CD4-positive, alpha-beta T cell treated with Interleukin-15 for 4 hours (primary cell): Measurements from ENCODE around the gene UCHL3.

Experiments
- DNase-seq: peaks from one replicate; pipeline ENCODE4 v3.0.0-alpha.2; 2020; ENCODE audit warnings: low spot score

UCHL3 gene

GRCh38 chr13:75633285-75633684 lies 83.7 kb downstream of the UCHL3 start:
- DNase-seq, result no peak

DNA sequence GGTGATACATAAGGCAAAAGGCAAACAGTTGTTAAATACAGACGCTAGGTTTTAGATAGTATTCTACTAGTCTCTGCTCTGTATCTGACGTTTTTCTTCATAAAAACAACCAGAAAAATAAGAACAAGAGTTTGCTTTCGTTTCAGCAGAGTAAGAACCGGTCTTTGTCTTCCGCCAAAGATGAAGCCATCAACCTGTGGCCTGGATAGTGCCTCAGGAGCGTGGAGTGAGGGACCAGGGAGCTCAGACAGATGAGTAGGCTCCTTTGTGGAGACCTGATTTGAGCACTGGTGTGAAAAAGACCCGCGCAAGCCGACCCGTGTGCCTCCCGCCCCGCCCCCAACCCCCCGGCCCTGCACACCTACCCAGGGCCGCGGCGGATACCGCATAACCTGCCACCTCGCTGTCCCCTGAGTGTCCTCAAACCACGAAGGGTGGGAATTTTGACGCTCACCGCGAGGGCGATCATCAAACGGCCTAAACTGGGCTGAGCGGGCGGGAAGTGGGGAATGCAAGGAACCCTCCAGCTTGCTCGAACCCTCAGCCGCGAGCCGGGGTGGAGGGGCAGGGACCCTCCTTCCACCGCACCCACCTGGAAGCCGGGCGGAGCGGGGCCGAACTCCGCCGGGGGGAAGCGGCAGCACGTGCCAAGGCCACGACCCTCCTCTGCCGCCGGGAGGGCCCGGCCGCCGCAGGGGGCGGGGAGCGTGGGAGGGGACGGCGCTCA lies 85.7 kb downstream of the UCHL3 start:
- peak; percentile 2 for DNase-seq

- DNase-seq, result peak; percentile 33
These were observed 86.3 kb downstream of the UCHL3 start, which contains the start of gene LMO7 for GRCh38 chr13:75635828-75636435. Gene LMO7, plus strand, starts transcription at chr13:75636330. Its CDS starts 328 bp downstream, at chr13:75636658.

GRCh38 chr13:75636436-75637180 lies 87.0 kb downstream of the UCHL3 start:
- DNase-seq, result no peak

- no peak for DNase-seq
These were observed 87.7 kb downstream of the UCHL3 start for GRCh38 chr13:75637181-75637750.

GRCh38 chr13:75639454-75639853 lies 89.9 kb downstream of the UCHL3 start:
- no peak for DNase-seq

- DNase-seq, result no peak
These were observed 91.4 kb downstream of the UCHL3 start for GRCh38 chr13:75641026-75641425.

GRCh38 chr13:75643182-75643581 lies 93.6 kb downstream of the UCHL3 start:
- no peak for DNase-seq

DNA sequence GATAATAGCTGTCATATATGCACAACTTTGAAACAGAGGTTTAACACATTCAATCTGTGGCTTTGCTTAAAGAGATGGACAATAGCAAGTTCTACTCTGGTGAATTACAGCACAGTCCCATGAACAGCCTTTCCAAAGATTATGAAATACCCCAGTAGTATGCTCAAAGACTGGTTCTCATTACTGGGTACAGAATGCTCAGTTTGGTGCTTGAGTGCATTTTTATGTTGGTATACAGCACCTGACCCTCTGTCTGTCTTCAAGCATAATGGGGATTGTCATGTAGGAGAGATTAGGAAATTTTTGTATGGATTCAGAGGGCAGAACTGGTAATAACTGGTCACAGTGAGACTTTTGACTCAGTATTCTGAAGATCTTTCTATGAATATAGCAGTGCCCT lies 94.1 kb downstream of the UCHL3 start:
- DNase-seq, result no peak

GRCh38 chr13:75645141-75645540 lies 95.5 kb downstream of the UCHL3 start:
- no peak for DNase-seq

DNA sequence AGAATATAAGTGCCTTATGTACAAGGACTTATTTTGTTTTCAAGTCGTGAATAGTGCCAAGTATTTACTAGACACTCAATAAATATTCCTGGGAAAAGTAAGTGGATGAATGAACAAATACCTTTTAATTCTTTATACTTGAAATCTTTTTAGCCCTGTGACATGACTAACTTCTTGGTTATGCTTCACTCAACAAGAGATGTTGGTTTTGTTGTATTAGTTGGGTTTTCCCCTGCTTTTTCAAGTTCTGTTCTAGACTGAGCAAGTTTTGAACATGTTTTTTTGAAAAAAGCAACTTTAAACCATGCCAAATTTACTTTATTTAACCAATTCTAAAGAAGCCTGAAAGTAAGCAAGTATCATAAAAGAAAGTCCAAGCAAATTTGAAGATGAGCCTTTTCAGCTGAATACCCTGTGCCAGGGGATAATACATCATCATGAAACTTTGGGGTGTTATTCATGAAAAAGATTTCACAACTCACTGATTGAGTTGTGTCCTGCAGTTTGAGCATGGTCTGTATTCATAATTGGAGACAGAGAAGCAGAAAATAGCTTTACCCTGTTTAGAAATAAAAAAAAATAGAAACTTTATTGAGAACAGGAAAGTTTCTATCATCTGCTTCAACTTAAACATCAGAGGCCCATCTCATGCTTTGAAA lies 97.7 kb downstream of the UCHL3 start:
- no peak for DNase-seq

GRCh38 chr13:75648446-75648845 lies 98.9 kb downstream of the UCHL3 start:
- no peak for DNase-seq

- DNase-seq, result no peak
These were observed 101.4 kb downstream of the UCHL3 start for GRCh38 chr13:75651013-75651412.

DNA sequence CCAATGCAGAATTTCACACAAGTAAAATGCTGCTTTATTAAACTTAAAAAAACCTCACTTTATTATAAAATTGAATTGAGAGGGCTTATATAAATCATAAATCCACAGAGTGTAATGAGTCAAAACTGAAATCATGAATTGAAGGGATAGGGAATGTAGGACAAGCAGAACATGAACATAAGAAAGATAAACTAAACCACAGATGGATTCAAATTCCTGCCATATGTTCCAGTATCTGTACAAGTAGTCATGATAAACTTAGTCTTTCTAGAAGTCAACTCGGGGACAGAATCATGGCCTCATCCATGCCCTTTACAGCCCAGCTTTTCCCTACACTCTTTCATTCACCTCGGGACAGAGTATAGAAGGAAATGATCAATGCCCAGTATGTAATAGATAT lies 103.1 kb downstream of the UCHL3 start:
- no peak for DNase-seq
